GM10248 (cell line): ENCODE results near the gene DNMT3A.

ENCODE experiments used
- CTCF ChIA-PET: fragments of 300-600 bp; sonication (Branson Sonifier 250); formaldehyde crosslinking; extraction: SDS; loops from one replicate; lab custom pipeline; 2021; ENCODE audit warnings: antibody characterized with exemption; lab: Yijun Ruan, JAX
- POLR2A ChIA-PET: fragments of 350-650 bp; sonication (Branson Sonifier 250); formaldehyde crosslinking; extraction: SDS; loops from one replicate; lab custom pipeline; 2020; ENCODE audit warnings: antibody characterized with exemption; lab: Yijun Ruan, JAX
- DNase-seq: peaks from one replicate; pipeline ENCODE4 v3.0.0; 2012; ENCODE audit errors: extremely low spot score
- CTCF ChIP-seq: IDR thresholded peaks from 2 replicates; pipeline ENCODE4 v1.5.1; 2012; ENCODE audit warnings: mild to moderate bottlenecking, low read depth; ENCODE audit errors: extremely low read depth, missing control alignments, control extremely low read depth

Gene DNMT3A

GRCh38 chr2:25309402-25309801, 32.3 kb downstream of the DNMT3A start:
- TF ChIP-seq CTCF = peak; percentile 23
- POLR2A ChIA-PET = no interaction called here
- CTCF ChIA-PET = interaction anchor here (0.6 to 3.0 kb wide), 11 partner anchors 8 to 355 kb away, joined by 3 to 12 read pairs (median 4); no protein-coding TSS in a partner anchor
- DNase-seq = peak; percentile 61

GRCh38 chr2:25308599-25308998, 33.1 kb downstream of the DNMT3A start:
- no peak for TF ChIP-seq CTCF
- POLR2A ChIA-PET = no interaction called here
- CTCF ChIA-PET = interaction anchor here (1.0 to 2.6 kb wide), 8 partner anchors 13 to 356 kb away, joined by 3 to 12 read pairs (median 5); no protein-coding TSS in a partner anchor
- no peak for DNase-seq

GRCh38 chr2:25307949-25308557, 33.7 kb downstream of the DNMT3A start:
- ChIA-PET POLR2A (no interaction called here), CTCF (interaction anchor here (1.0 to 2.6 kb wide), 5 partner anchors 13 to 258 kb away, joined by 3 to 12 read pairs (median 6); no protein-coding TSS in a partner anchor)
- TF ChIP-seq CTCF = no peak
- DNase-seq = no peak

- POLR2A ChIA-PET = no interaction called here
- no peak for TF ChIP-seq CTCF
- no peak for DNase-seq
- CTCF ChIA-PET = interaction anchor here (0.9 to 2.2 kb wide), 2 partner anchors 20 to 260 kb away, joined by 3 to 6 read pairs; no protein-coding TSS in a partner anchor
Measured at GRCh38 chr2:25306777-25307368, 34.9 kb downstream of the DNMT3A start.

- no peak for TF ChIP-seq CTCF
- ChIA-PET POLR2A (interaction anchor here (0.6 kb wide), 1 partner anchor 27 kb away, joined by 3 read pairs; no protein-coding TSS in a partner anchor), CTCF (interaction anchor here (0.9 to 1.3 kb wide), 3 partner anchors 9 to 37 kb away, joined by 3 read pairs; partner anchors contain the start of gene DNMT3A)
- DNase-seq = no peak
Measured at GRCh38 chr2:25305775-25306174, 36.0 kb downstream of the DNMT3A start.

GRCh38 chr2:25304826-25305596, 36.7 kb downstream of the DNMT3A start:
- no peak for DNase-seq
- ChIA-PET POLR2A (no interaction called here), CTCF (interaction anchor here (1.3 to 2.3 kb wide), 4 partner anchors 8 to 57 kb away, joined by 3 to 8 read pairs (median 4); partner anchors contain the start of gene DNMT3A)
- TF ChIP-seq CTCF = no peak
